ENCODE data around the gene CLHC1.
A peak's percentile ranks its signal among the peaks of the same experiment; 100 is the strongest.
"Not testable (repeated sequence)": the region's sequence is repeated elsewhere in the genome, so short reads cannot be mapped to it uniquely, and the experiment has no call there.

The CLHC1 gene

DNA sequence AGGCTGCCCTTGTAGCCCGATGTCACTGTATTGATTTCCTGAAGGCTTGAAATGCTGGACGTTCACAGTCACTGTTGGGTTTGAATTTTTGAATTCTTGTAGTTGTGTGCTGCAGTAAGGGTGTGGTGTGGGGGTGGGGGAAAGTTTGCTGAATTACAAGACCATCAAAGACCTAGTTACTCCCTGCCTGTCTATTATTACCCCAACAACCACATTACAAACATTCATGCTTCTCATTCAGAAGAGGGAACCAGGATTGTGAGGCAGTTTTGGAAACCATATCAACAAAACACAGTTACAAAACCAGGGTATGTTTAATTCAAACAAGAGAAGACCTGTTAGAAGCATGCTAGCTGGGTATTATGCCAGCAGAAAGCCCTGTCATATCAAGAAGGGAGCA lies 85.8 kb downstream of the CLHC1 start:
- intact Hi-C loops (cut with micrococcal nuclease): no loop called here

DNA sequence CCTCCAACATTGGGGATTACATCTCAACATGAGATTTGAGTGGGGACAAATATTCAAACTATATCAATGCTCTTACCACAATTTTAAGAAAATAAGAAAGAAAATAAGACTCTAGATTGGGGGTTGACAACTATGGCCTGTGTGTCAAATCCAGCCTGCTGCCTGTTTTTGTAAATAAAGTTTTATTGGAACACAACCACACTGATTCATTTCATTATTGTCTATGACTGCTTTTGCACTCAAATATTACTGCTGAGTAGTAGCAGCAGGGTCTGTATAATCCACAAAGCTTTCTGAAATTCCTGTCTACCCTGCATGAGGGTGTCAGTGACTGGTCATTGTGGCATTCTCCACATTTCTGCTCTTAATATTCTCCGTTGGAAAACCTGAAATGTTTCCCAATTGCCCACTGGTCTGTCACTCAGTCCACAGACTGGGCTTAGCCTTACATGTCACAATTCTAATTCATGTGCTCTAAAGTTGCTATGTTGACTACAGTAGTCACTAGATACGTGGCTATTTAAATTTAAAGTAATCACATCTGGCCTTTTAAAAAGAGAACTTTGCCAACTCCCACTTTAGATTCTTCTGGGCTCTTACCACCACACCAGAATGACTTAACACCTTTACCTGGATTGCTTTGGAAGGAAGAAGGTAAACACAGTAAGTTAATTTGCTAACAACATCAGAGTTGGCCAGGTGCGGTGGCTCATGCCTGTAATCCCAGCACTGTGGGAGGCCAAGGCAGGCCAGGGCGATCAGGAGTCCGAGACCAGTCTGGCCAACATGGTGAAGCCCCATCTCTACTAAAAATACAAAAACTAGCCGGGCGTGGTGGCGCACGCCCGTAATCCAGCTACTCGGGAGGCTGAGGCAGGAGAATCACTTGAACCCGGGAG lies 86.9 kb downstream of the CLHC1 start:
- H3K4me1 Mint-ChIP-seq (ENCODE audit: low read depth): peaks cover 40% of the 10 kb centered on the region
- no peaks in the 10 kb centered on the region for H3K9me3 Mint-ChIP-seq
- intact Hi-C loops (cut with micrococcal nuclease): no loop called here
- no peaks in the 10 kb centered on the region for H3K27me3 Mint-ChIP-seq
- H3K36me3 Mint-ChIP-seq (ENCODE audit: low read depth): no peaks in the 10 kb centered on the region
- no peak overlapping the region for H3K4me3 Mint-ChIP-seq
- H3K27ac Mint-ChIP-seq: no peak overlapping the region

More for the DNA sequence above, 85.8 kb downstream of the CLHC1 start:
- H3K4me1 Mint-ChIP-seq (ENCODE audit: low read depth): peaks cover 44% of the 10 kb centered on the region
- H3K9me3 Mint-ChIP-seq: no peaks in the 10 kb centered on the region
- no peak overlapping the region for H3K27ac Mint-ChIP-seq
- no peaks in the 10 kb centered on the region for H3K27me3 Mint-ChIP-seq
- H3K4me3 Mint-ChIP-seq: no peak overlapping the region
- H3K36me3 Mint-ChIP-seq (ENCODE audit: low read depth): no peaks in the 10 kb centered on the region

DNA sequence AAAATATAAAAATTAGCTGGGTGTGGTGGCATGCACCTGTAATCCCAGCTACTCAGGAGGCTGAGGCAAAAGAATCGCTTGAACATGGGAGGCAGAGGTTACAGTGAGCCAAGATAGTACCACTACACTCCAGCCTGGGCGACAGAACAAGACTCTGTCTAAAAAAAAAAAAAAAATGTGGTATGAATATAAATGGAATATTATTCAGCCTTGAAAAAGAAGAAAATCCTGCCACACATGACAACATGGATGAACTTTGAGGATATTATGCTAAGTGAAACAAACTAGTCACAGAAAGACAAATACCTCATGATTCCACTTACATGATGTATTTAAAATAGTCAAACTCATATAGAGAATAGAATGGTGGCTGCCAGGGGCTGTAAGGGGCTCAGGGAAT lies 88.4 kb downstream of the CLHC1 start:
- peaks cover 41% of the 10 kb centered on the region for H3K4me1 Mint-ChIP-seq (ENCODE audit: low read depth)
- H3K27ac Mint-ChIP-seq; intact Hi-C loops (cut with micrococcal nuclease); H3K4me3 Mint-ChIP-seq; H3K9me3 Mint-ChIP-seq; H3K36me3 Mint-ChIP-seq (ENCODE audit: low read depth); H3K27me3 Mint-ChIP-seq: not testable (repeated sequence)

DNA sequence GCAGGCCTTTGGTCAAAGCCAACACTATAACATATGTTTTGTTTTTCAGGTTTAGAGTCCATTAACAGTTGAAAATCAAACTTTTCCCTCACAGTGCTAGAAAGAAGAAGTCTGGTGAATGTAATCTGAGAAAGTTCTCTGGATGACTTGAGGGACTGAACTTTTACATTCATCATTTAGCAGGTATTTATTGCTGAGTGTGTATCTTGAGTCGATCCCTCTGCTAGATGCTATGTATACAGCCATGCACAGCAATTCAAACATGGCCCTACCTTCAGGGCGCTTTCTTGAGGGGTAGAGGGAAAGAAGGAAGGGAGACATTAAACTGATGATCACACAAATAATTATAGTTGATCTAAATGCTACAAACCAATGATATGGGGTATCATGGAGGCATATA lies 89.6 kb downstream of the CLHC1 start:
- Mint-ChIP-seq H3K4me3 (no peak overlapping the region), H3K36me3 (ENCODE audit: low read depth) (no peaks in the 10 kb centered on the region), H3K9me3 (no peaks in the 10 kb centered on the region), H3K4me1 (ENCODE audit: low read depth) (peaks cover 48% of the 10 kb centered on the region), H3K27me3 (no peaks in the 10 kb centered on the region), H3K27ac (no peak overlapping the region)
- intact Hi-C loops (cut with micrococcal nuclease): no loop called here

DNA sequence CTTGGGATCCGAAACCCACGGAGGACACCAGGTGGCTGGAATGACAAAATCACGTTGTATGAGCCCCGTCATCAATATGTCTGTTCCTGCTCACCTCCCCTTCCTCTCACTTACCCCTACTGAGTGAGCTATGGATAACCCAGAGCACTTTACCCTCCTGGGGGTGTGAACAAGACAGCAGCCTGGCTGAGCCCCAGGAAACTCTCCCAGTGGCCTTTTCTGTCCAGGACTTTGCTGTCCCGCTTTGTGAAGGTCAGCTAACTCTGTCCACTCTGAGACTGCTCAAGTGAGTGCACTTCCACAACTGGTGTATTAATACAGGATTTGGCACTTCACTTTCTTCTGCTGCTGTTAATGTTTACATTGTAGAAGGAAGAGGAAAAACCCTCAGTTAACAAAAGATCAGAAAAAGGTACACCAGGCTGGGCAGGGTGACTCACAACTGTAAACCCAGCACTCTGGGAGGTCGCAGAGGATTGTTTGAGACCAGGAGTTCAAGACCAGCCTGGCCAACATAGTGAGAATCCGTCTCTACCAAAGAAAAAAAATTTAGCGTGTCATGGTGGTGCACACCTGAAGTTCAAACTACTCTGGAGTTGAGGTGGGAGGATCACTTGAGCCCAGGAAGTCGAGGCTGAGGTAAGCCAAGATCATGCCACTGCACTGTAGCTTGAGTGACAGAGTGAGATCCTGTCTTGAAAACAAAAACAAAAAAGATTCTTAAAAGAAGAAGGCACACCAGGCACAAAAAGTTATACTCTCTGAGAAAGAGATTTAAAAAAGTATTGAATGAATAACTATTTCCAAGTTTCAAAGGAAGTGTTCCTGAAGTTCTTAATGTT lies 90.3 kb downstream of the CLHC1 start:
- H3K27me3 Mint-ChIP-seq: no peaks in the 10 kb centered on the region
- intact Hi-C loops (cut with micrococcal nuclease): no loop called here
- no peaks in the 10 kb centered on the region for H3K36me3 Mint-ChIP-seq (ENCODE audit: low read depth)
- H3K27ac Mint-ChIP-seq: peak overlapping the region; percentile 15
- H3K9me3 Mint-ChIP-seq: no peaks in the 10 kb centered on the region
- H3K4me3 Mint-ChIP-seq: no peak overlapping the region
- H3K4me1 Mint-ChIP-seq (ENCODE audit: low read depth): peaks cover 55% of the 10 kb centered on the region

DNA sequence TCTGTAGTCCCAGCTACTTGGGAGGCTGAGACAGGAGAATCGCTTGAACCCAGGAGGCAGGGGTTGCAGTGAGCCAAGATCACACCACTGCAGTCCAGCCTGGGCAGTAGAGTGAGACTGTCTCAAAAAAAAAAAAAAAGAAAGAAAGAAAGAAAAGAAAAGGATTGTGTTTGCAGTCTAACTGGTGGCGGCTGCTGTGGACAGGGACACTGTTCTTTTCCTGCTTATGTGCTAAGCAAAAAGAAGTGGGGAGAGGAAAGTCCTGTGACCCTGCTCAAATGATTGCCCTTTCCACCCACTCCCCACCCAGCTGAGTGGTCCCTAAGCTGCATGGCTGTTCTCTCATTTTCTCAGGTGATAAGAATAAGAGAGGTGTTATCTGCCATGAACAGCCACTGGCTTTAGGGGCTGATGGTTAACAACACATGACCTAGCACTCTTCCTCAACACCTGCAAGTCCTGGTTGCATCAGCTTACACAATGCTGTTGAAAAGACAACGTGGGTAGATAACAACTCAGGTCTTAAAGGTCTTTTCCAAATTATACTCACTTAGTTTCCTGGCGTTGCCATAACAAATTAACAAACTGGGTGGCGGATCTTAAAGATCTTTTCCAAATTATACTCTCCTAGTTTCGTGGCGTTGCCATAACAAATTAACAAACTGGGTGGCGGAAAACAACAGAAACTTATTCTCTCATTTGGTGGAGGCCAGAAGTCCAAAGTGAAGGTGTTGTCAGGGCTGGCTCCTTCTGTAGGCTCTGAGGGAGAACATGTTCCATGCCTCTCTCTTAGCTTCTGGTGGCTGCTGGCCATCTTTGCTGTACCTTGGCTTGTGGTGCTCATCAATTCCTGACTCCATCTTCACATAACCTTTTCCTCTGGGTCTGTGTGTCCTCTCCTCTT lies 91.5 kb downstream of the CLHC1 start:
- H3K9me3 Mint-ChIP-seq: no peaks in the 10 kb centered on the region
- no peak overlapping the region for H3K4me3 Mint-ChIP-seq
- H3K4me1 Mint-ChIP-seq (ENCODE audit: low read depth): peaks cover 67% of the 10 kb centered on the region
- no peak overlapping the region for H3K27ac Mint-ChIP-seq
- no peaks in the 10 kb centered on the region for H3K36me3 Mint-ChIP-seq (ENCODE audit: low read depth)
- intact Hi-C loops (cut with micrococcal nuclease): no loop called here
- H3K27me3 Mint-ChIP-seq: no peaks in the 10 kb centered on the region

DNA sequence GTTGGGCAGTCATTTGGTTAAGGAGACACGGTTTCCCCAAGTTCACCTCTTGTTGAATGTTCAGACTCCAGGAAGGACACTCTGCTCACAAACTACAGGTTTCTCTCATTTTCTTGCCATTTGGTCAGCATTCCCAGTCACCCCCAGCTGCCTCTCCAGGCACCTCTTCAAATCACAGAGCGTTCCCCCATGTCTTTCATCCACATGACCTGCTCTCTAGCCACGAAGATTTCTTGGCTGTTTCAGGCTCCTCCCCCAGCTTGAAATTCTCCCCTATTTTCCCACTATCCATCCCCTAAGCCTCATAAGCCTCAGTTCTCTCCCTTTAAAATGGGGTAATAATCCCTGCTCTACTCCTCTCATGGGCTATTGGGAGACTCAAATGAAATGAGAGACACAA lies 92.8 kb downstream of the CLHC1 start:
- intact Hi-C loops (cut with micrococcal nuclease): no loop called here
- peaks cover 73% of the 10 kb centered on the region for H3K4me1 Mint-ChIP-seq (ENCODE audit: low read depth)
- no peaks in the 10 kb centered on the region for H3K36me3 Mint-ChIP-seq (ENCODE audit: low read depth)
- no peak overlapping the region for H3K27ac Mint-ChIP-seq
- H3K27me3 Mint-ChIP-seq: no peaks in the 10 kb centered on the region
- no peaks in the 10 kb centered on the region for H3K9me3 Mint-ChIP-seq
- H3K4me3 Mint-ChIP-seq: no peak overlapping the region

DNA sequence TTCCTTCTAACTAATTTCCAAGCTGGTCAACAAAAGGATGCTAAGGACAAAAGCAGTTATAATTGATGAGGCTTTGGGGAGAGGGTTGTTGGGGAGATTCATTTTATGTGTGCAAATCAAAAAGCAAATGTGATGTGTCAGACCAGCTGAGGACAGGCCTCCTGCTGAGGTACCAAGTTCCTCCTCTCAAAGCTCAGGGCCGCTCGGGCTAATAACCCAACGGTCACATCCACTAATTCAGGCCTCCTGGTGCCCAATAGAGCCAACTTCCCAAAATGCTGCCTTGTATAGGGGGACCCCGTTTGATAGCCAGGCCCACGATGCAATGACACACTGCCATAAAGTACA lies 93.2 kb downstream of the CLHC1 start:
- H3K27ac Mint-ChIP-seq: no peak overlapping the region
- H3K9me3 Mint-ChIP-seq: no peaks in the 10 kb centered on the region
- intact Hi-C loops (cut with micrococcal nuclease): no loop called here
- H3K27me3 Mint-ChIP-seq: no peaks in the 10 kb centered on the region
- no peaks in the 10 kb centered on the region for H3K36me3 Mint-ChIP-seq (ENCODE audit: low read depth)
- peaks cover 78% of the 10 kb centered on the region for H3K4me1 Mint-ChIP-seq (ENCODE audit: low read depth)
- no peak overlapping the region for H3K4me3 Mint-ChIP-seq

DNA sequence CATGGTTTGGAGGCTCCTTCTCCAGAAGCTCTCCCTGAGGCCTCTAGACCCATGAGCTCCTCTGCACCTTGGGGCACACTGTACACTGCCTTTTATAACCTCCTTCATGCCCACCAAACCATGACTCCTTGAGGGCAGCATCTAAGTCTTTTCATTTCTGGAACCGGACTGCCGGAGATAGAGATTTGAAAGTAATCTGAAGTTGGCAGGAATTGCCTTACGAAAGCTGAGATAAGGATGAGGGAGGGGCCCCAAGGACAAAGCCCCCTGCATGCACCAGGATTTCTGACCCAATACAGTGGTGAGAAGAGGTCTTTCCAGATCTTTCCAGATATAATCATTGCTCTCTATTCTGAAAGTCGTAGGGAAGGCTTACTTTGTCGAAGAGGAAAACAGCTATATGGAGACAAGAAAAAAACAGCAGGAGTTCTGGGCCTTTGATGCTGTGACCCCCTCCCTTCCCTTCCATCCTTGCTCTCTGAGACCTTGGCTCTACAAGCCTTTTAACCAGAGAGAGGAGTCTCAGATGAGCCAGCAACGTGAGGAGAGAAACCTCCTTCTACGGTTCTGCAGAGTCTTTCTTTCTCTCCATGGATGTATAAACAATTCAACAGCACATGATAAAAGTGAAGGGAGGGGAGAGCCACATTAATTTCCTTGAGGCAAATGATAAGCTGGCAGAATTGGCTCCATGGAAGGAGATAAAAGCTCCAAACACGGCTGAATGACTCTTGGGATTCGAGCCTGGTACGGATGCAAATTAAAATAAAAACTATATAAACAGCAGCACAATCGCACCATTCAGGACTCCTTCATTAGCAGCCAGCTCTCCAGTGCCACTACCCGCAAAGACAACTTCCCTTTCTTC lies 93.8 kb downstream of the CLHC1 start:
- H3K27ac Mint-ChIP-seq: peak overlapping the region; percentile 82
- H3K9me3 Mint-ChIP-seq: no peaks in the 10 kb centered on the region
- H3K27me3 Mint-ChIP-seq: no peaks in the 10 kb centered on the region
- H3K4me3 Mint-ChIP-seq: no peak overlapping the region
- peaks cover 84% of the 10 kb centered on the region for H3K4me1 Mint-ChIP-seq (ENCODE audit: low read depth)
- no peaks in the 10 kb centered on the region for H3K36me3 Mint-ChIP-seq (ENCODE audit: low read depth)
- intact Hi-C loops (cut with micrococcal nuclease): no loop called here

DNA sequence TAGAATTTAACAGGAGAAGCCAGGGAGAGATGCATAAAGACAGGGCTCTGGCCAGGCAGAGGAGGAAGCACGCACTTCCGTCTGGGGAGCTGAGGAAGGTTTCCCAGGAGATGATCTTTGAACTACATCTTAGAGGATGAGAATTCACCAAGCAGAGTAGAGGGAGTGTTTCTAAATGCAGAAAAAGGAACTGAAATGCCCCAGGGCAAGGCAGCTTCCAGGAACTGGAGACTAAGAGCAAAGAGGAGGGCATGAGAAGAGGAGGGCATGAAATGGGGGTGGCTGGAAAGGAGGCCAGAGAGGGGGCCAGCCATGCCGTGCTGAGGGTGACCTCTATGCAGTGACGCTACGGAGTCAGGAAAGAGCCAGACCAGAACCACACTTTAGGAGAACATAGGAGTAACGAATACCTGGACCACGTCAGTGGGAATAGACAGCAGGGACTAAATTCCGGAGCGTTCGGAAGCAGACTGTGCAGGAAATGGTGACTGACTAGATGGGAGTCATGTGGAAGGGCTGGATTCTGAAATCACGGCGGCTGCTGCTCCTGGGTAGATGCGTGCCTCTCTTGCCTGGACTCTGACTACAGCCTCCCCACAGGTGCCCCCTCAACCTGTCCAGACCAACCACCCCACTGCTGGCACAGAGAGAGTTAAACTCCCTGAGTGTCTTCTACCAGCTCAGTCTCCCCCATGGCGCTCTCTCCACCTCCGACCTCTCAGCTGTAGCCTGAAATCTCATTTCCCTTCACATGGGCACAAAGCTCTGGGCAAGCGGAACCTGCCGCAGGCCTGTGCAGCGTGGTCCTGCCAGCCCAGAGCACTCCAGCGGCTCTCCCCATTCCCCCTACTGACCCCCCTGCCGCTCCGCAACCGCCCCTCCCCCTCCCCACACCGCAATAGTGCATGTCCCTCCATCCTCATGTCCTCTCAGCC lies 94.8 kb downstream of the CLHC1 start:
- H3K4me3 Mint-ChIP-seq: peak overlapping the region; percentile 70
- intact Hi-C loops (cut with micrococcal nuclease): loop anchor here (1.0 kb wide), 1 partner anchor 17 kb away; no protein-coding TSS in a partner anchor
- H3K27ac Mint-ChIP-seq: peak overlapping the region; percentile 82
- H3K4me1 Mint-ChIP-seq (ENCODE audit: low read depth): peaks cover 75% of the 10 kb centered on the region
- H3K27me3 Mint-ChIP-seq: no peaks in the 10 kb centered on the region
- no peaks in the 10 kb centered on the region for H3K9me3 Mint-ChIP-seq
- no peaks in the 10 kb centered on the region for H3K36me3 Mint-ChIP-seq (ENCODE audit: low read depth)

DNA sequence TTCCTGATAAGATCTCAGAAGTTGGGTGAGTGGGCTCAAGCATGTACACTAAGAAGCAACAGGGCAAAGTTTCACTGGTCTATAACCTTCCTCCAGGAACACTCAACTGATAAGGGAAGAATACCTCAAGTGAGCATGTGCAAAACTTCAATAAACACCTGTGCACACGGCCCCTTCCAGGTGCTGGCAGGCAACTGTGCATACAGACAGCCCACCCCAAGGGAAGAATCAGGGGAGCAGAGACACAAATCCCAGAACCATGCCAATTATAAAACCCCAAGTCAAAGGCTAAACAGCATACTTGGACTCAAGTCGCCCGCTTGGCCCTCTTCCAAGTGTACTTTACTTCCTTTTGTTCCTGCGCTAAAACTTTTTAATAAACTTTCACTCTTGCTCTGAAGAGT lies 96.0 kb downstream of the CLHC1 start:
- H3K27ac Mint-ChIP-seq: peak overlapping the region; percentile 82
- H3K4me3 Mint-ChIP-seq: no peak overlapping the region
- intact Hi-C loops (cut with micrococcal nuclease): no loop called here
- H3K9me3 Mint-ChIP-seq: no peaks in the 10 kb centered on the region
- peaks cover 64% of the 10 kb centered on the region for H3K4me1 Mint-ChIP-seq (ENCODE audit: low read depth)
- no peaks in the 10 kb centered on the region for H3K27me3 Mint-ChIP-seq
- H3K36me3 Mint-ChIP-seq (ENCODE audit: low read depth): no peaks in the 10 kb centered on the region

DNA sequence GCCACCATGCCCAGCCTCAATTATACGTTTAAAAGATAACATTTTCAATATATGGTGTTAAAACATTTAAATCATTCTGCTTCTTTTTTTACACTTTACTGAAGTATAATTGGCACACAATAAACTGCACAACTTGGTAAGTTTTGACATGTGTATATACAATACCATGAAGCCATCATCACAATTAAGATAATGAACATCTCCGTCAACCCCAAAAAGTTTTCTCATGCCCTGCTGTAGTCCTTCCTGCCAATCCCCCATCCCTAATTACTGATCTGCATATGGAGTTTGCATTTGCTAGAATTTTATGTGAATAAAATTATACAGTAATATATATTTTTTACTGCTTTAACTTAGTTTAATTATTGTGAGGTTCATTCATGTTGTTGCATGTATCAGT lies 96.6 kb downstream of the CLHC1 start:
- intact Hi-C loops (cut with micrococcal nuclease): no loop called here
- Mint-ChIP-seq H3K4me1 (ENCODE audit: low read depth) (peaks cover 59% of the 10 kb centered on the region), H3K4me3 (no peak overlapping the region), H3K27me3 (no peaks in the 10 kb centered on the region), H3K27ac (no peak overlapping the region), H3K9me3 (no peaks in the 10 kb centered on the region), H3K36me3 (ENCODE audit: low read depth) (no peaks in the 10 kb centered on the region)

Measured in dendritic cell treated with granulocyte-macrophage colony-stimulating factor and Interleukin-4, amounts not matched to agents 40 ng/mL and 50 ng/mL, for 4 days (primary cell).